Fibroblast of pulmonary artery (primary cell): ENCODE results near the gene ANKRD13A.
A peak's percentile ranks its signal among the peaks of the same experiment; 100 is the strongest.

Experiments
- DNase-seq: peaks from one replicate; pipeline ENCODE4 v3.0.0-alpha.2; 2010; ENCODE audit warnings: low read depth
- H3K4me3 ChIP-seq: replicated peaks from 2 replicates; pipeline ENCODE4 v1.5.1; 2011; ENCODE audit warnings: low read depth, mild to moderate bottlenecking, control low read depth, low read length, moderate library complexity
- TF ChIP-seq, protein P1 (sequence below): IDR thresholded peaks from 2 replicates; pipeline ENCODE4 v1.5.1; 2011; ENCODE audit warnings: mild to moderate bottlenecking, control low read depth, low read length, inconsistent platforms; ENCODE audit errors: missing control alignments

Gene ANKRD13A

DNA sequence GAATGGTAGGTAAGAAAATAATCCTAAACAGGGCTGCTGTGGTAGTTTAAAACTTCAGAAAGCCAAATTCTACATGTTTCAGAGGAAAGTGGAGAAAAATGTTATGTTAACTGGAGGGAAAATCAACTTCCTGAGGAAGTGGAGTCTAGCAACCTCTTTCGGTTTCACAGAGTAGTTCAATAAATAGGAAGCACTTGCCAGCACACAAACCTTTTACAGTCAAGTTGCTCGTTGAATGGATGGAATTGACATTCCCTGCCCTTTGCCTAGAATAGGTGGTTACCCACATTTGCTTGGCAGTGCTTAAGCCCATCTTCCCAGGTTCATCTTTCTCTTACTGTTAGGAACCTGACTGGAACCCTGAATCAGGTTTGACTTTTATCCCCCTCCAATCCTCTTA lies 15.9 kb downstream of the ANKRD13A start:
- no peak for DNase-seq
- H3K4me3 ChIP-seq = no peak overlapping the region
- TF ChIP-seq, protein P1, sequence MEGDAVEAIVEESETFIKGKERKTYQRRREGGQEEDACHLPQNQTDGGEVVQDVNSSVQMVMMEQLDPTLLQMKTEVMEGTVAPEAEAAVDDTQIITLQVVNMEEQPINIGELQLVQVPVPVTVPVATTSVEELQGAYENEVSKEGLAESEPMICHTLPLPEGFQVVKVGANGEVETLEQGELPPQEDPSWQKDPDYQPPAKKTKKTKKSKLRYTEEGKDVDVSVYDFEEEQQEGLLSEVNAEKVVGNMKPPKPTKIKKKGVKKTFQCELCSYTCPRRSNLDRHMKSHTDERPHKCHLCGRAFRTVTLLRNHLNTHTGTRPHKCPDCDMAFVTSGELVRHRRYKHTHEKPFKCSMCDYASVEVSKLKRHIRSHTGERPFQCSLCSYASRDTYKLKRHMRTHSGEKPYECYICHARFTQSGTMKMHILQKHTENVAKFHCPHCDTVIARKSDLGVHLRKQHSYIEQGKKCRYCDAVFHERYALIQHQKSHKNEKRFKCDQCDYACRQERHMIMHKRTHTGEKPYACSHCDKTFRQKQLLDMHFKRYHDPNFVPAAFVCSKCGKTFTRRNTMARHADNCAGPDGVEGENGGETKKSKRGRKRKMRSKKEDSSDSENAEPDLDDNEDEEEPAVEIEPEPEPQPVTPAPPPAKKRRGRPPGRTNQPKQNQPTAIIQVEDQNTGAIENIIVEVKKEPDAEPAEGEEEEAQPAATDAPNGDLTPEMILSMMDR = no peak

DNA sequence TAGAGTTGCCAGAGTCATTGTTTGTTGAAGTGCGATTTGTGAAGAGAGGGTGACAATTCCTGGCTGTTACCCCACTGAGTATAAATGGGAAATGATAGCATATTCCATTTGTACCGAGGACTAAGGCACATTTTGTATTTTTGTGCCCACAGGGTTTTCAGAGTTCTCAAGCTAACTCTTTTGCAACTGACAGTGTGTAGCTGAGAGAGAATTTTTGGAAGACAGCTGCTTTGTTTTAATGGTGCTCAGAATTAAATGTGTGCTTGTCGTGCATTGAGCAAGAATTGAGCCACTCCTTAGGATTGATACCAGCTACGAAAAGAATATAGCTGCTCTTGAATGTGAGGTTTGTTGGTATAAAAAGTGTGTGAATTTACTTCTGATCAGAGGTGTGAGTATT lies 21.7 kb downstream of the ANKRD13A start:
- TF ChIP-seq, protein P1 = no peak
- DNase-seq = no peak

DNA sequence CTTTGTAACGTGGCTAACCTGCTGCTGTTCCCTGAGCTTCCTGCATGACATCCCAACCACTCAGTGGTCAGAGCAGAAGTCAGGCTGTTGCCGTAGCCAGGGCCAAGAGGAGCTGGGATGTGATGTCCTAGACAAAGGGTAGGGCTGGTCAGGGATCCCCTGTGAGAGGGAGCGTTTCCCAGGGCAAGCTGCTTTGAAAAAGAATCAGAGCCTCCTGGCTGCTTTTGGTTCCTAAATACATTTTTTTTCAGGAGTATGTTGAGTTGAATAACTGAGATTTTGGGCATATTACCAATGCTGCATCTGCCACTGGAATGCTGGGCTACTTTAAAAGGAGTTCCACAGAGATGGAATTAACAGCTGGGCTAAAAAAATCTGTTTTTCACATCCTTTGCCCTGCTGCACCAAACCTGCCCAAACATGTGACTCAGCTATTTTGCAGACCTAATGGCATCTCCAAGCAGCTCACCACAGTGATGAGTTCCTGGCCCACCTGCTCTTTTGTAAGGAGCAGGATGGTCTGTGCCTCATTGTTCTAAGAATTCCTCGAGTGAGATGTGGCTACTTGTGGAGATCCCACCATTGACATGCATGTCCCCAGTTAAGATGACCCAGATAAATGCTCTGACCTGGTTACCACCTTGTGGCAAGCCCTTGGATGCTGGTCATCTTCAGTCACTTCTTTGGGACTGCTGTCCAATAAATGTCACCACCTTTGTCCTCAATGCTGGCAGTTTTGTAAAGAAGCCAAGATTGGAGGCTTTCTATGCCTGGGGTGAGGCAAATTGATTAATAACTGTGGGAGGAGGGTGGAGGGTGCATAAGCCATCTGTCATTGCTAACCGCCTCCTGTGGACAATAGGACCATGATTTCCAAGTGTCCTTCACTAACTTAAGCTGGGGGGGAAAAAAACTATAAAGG lies 24.1 kb downstream of the ANKRD13A start:
- DNase-seq = peak; percentile 49
- H3K4me3 ChIP-seq = no peak overlapping the region

More for the DNA sequence above, 21.7 kb downstream of the ANKRD13A start:
- no peak overlapping the region for H3K4me3 ChIP-seq

DNA sequence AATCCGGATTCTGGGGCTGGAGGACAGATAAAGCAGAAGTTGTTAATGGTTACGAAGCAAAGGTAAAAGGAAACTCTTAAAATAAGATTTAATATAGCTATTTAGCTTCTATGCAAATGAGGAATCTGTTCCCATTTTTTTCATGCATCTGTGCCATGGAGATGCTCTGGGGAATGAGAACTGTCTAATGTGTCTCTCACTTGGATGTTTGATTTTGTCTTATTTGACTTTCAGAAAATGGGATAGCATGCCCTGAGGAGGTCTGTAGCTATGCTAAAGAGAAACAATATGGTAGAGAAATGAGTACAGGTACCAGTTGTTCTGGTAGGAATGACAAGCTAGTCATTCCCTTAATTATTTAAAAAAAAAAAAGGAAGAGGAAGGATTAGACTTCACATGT lies 24.8 kb downstream of the ANKRD13A start:
- TF ChIP-seq, protein P1 = no peak
- no peak overlapping the region for H3K4me3 ChIP-seq

More for the DNA sequence above, 24.1 kb downstream of the ANKRD13A start:
- TF ChIP-seq, protein P1 = no peak

DNA sequence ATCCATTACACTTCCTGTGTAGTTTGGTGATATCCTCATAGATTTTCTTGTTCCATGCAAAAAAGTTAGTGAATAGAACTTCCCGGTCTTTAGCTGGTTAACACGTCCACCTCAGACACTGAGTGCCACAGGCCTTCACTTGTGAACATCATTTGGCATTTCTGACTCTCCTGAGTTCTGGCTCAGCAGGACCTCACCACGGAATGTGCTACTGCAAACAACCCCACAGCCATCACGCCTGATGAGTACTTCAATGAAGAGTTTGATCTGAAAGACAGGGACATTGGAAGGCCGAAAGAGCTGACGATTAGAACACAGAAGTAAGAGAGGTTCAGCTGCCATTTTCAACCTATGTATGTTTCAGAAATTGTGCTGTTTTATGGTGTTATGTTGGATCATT lies 29.1 kb downstream of the ANKRD13A start:
- H3K4me3 ChIP-seq = no peak overlapping the region
- TF ChIP-seq, protein P1 = no peak
- DNase-seq = no peak

More for the DNA sequence above, 24.8 kb downstream of the ANKRD13A start:
- no peak for DNase-seq

DNA sequence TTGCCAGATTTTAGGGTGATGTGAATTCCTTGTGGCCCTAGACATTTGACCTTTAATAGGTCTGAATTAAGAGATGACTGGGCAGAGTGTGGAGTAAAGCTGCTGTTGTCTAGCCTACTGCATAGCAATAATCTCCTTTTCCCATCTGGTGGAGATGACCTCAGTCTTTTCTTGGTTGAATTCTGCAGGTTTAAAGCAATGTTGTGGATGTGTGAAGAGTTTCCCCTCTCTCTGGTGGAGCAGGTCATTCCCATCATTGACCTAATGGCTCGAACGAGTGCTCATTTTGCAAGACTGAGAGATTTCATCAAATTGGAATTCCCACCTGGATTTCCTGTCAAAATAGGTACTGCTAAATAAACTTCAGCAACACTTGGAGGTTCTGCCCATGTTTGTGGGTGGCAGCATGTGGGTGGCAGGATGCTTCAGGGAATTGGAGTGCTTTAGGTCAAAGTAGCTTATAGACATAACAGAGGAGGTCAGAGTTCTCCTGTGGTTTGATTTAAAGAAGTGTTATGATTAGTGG lies 30.1 kb downstream of the ANKRD13A start:
- H3K4me3 ChIP-seq = no peak overlapping the region
- DNase-seq = no peak
- TF ChIP-seq, protein P1 = no peak
